Measurements from ENCODE around the gene HOXC9.

The HOXC9 gene

GRCh38 chr12:54028314-54029201 is 28.6 kb downstream of the HOXC9 start, which contains the start of gene HOXC6:
Gene HOXC6 (plus strand): TSS chr12:54028440. CDS start chr12:54028522, 82 bp downstream.
- DNase-seq (ENCODE audit: low spot score) = no peak

GRCh38 chr12:54029529-54030441 is 29.8 kb downstream of the HOXC9 start:
- DNase-seq (ENCODE audit: low spot score) = no peak

GRCh38 chr12:54030442-54030801 is 30.5 kb downstream of the HOXC9 start:
- no peak for DNase-seq (ENCODE audit: low spot score)

GRCh38 chr12:54030889-54031471 is 31.0 kb downstream of the HOXC9 start:
- no peak for DNase-seq (ENCODE audit: low spot score)

GRCh38 chr12:54031480-54031879 is 31.5 kb downstream of the HOXC9 start:
- no peak for DNase-seq (ENCODE audit: low spot score)

GRCh38 chr12:54032086-54032619 is 32.2 kb downstream of the HOXC9 start:
- DNase-seq (ENCODE audit: low spot score) = no peak

- DNase-seq (ENCODE audit: low spot score) = no peak
Observed at GRCh38 chr12:54032627-54033100, 32.7 kb downstream of the HOXC9 start, which contains the start of gene HOXC5. Gene HOXC5 (plus strand): TSS chr12:54033050. CDS start chr12:54033123, 73 bp downstream.

- no peak for DNase-seq (ENCODE audit: low spot score)
Observed at GRCh38 chr12:54033106-54033979, 33.4 kb downstream of the HOXC9 start.

- DNase-seq (ENCODE audit: low spot score) = no peak
Observed at GRCh38 chr12:54033980-54034784, 34.2 kb downstream of the HOXC9 start.

- DNase-seq (ENCODE audit: low spot score) = no peak
Observed at GRCh38 chr12:54034785-54035310, 34.9 kb downstream of the HOXC9 start.

- no peak for DNase-seq (ENCODE audit: low spot score)
Observed at GRCh38 chr12:54035568-54036264, 35.8 kb downstream of the HOXC9 start.

GRCh38 chr12:54036620-54037359 is 36.8 kb downstream of the HOXC9 start:
- no peak for DNase-seq (ENCODE audit: low spot score)

GRCh38 chr12:54037360-54038283 is 37.7 kb downstream of the HOXC9 start:
- no peak for DNase-seq (ENCODE audit: low spot score)

- DNase-seq (ENCODE audit: low spot score) = no peak
Observed at GRCh38 chr12:54038284-54038870, 38.4 kb downstream of the HOXC9 start.

GRCh38 chr12:54038871-54039414 is 39.0 kb downstream of the HOXC9 start:
- DNase-seq (ENCODE audit: low spot score) = no peak

GRCh38 chr12:54039417-54040147 is 39.6 kb downstream of the HOXC9 start:
- DNase-seq (ENCODE audit: low spot score) = no peak
